Activated T-cell treated with anti-CD3 and anti-CD28 coated beads for 24 hours (primary cell): ENCODE data around the gene PHACTR1.

Experiments used
- DNase-seq: peaks from one replicate; pipeline ENCODE4 v3.0.0-alpha.2; 2020; ENCODE audit warnings: low read depth

PHACTR1 gene

DNA sequence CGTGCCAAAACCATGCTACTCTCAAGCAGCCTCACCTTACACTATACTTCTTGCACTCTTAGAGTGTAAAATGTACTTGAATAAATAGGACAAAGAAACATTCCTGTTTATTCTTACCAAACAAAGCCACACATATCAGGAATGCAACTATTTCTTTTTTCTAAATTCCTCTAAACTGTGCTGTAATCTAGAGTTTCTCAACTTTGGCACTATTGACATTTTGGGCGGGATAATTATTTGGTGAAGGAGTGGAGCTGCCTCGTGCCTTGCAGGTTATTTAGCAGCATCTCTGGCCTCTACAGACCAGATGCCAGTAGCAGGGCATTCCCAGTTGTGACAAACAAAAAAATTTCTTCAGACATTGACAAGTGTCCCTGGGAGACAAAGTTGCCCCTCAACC lies 86.9 kb downstream of the PHACTR1 start:
- no peak for DNase-seq

DNA sequence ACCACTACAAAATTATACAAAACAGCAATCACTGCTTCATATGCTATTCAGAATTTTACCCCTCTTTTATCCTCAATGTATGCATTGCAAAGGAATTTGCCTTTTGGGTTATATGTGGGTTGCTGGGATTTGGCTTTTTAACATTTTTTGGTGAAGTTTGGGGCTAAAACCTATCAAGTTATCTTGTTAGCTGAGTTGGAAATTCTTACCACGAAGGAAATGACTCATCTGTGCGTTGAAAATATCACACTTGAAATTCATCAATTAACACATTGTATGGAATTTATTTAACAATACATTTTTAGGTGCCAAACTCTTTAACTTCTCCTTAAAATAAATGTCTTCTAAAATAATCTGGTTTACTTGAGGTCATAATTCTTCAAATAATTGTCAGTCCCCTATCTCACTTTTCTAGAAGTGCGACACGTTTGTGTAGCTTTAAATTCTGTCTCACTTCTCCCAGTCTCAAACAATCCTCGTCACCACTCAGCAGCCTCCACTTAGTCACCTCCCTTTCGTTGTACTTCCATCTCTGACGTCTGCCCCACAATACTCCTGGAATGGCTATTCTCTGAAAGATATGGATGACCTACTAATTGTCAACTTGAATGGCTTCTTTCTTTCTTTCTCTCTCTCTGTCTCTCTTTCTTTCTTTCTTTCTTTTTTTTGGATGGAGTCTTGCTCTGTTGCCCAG lies 88.5 kb downstream of the PHACTR1 start:
- DNase-seq, result no peak

DNA sequence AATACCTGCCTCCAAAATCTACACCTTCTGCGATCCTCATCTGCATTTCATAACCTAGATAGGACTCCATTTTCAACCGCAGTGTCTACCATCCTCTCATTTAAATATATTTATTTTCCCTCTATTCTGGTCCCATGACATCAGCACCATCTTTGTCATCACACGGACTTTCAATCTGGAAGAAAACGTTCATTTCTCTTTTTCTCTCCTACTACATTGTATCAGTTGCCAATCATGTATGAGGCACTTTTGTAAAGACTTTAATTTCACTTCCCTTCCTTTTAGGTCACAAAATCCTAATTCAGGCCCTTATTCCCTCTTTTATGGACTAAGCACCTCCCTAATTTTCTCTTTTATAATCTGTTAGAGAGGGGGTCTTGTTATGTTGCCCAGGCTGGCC lies 89.6 kb downstream of the PHACTR1 start:
- no peak for DNase-seq

DNA sequence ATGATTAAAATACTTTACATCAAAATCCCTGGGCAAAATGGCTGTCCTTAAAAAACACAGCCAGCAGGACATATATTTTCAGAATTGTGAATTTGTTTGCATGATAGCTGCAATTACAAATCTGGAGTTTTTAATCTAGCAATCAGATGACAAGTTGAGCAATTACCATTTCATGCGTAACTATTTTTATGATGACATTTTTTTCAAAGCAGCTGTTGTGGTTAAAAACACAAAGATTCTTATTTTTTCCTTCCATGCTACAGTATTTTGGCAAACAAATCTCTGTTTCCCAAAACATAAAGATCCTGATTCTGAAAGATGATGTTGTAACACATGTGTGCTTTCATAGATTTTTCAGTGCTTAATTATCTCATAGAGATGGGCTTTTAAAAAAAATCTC lies 90.2 kb downstream of the PHACTR1 start:
- DNase-seq, result no peak

DNA sequence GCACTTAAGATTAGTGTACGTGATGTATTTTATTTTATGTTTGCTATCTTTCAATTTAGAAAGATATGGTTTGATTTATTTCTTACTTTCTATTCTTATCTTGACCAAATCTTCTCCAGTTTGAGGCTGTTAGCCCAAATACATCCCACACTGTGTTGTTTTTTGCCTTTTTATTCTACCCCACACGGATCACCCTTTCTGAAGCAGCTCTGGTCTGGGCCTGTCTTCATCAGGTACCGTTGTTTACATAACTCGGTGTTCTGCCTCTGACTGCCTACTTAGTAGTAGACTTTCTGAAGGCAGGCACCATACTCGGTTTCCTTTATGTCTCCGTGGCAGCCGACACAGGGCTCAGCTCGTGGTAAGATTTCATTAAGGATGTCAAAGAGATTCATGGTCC lies 95.0 kb downstream of the PHACTR1 start:
- DNase-seq, result no peak

DNA sequence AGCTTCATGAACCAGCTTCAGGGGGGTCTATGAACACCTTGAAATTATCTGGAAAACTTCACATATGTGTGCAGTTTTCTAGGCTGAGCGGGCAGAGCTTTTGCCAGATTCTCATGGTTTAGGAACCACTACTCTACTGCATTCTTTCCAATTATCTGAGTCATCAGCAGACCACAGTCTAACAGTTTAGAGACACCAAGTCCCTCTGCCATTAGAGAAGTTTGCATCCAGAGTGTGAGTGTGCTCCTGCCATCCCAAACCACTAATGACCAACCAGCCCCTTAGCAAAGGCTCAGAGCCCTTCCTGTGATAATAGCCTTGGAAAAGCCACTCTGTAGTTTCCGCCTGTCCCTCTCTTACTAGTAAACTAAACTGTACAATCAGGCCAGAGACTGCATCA lies 96.8 kb downstream of the PHACTR1 start:
- DNase-seq, result no peak

DNA sequence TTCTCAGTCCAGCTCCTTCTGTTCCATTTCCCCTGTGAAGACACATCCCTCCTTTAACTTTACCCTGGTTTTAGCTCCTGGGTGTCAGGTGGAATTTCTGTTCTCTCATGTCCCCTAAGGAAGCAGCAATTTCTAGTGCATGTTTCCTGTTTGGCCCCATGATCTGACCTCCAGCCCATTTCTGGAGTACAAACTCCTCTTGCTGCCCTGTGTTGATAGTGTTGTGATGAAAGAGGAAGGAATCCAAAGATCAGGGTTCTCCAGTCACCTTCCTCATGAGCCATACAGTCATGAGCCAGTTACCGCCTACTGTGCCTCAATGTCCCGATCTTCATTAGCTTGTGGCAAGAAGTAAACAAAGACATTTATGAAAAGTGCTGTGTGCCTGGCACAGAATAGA lies 97.4 kb downstream of the PHACTR1 start:
- DNase-seq, result no peak

DNA sequence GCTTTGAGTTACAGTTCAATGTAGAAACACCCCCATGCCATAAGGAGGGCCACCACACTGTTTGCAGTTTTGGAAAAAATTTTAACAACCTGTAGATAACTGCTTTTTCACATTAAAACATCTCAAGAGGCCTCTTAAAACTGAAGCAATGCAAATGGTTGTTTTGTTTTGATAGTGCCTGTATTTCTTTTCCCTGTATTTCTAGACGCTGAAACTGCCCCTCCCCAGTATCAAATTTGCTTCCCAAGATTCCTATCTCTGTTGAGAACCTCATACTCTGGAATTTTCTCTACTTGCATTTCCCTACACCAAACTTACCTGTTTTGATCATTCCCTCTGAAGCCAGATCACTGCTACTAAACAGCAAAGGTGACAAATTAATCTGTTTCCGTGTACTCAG lies 98.5 kb downstream of the PHACTR1 start:
- DNase-seq, result no peak

DNA sequence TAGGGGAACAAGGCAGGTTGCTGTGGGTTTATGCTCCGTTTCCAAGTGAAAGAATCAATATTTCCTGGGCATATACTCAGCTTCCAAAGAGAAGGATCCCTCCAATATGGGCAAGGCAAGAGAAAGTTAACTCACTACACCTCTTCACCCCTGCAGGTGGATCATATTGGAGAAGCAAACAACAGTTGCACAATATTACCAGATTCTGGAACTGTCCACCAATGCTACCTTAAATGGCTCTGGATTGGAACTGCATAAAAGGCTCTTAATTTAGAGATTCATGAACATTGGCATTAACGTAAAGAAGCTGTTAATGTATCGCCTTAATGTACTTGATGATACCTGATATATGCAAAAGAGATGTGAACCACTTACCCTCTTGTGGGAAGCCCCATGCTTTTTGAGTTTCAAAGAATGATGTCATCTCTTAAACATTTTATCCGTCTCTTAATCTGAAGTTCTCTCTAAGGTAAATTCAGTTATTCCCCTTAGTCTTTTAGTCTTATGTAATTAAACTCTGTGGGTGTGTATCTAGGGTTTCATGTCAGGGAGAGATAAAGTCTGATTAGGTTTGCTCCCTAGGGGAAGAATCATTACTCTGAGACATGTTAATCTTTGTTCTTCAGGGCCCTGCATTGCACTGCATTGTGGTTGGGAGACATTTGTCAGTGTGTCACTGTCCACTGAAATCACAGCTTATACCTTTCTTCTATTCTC lies 99.5 kb downstream of the PHACTR1 start:
- no peak for DNase-seq

DNA sequence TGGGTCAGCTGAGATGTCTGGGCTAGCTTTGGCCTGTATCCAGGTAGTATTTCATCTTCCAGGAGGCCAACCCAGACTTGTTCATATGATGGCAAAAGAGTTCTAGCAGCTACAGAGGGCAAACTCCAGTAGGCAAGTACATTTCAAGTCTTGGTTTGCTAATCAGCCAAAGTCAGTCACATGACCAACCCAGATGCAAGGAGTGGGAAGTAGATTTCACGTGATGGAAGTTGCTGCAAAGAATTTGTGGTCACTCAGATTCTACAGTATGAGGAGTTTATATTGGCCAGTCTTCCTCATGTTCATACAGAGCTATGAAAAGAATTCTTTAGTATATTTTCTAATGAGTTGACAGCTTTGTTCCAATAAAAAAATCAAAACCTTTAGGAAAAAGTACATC lies 101.8 kb downstream of the PHACTR1 start:
- no peak for DNase-seq

DNA sequence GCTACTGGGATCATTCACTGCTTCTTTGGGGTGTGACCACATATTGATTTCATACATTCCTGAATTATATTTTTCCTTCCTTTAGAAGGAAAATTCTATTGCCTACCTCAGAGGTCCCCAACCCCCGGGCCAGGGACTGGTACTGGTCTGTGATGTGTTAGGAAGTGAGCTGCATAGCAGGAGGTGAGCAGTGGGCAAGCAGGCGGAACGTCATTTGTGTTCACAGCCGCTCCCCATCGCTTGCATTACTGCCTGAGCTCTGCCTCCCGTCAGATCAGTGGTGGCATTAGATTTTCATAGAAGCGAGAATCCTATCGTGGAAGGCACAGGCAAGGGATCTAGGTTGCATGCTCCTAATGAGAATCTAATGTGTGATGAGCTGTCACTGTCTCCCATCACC lies 107.3 kb downstream of the PHACTR1 start:
- DNase-seq, result no peak

DNA sequence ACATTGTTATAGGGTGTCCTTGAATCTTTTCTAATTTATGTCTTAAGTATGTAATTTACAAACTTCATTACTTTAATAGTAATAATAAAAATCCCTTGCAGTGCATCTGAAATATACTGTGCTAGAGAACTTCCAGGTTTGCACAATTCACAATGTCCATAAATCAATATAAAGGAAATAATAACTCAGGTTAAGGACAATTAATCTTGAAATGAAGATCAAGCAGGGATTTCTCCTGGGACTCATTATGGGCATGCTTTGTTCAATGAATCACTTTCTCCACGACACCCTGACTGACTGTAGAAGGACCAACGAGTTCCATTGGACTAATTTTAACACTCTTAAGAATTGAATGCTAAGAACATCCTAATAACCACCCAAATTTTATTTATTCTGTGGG lies 110.0 kb downstream of the PHACTR1 start:
- DNase-seq, result no peak

DNA sequence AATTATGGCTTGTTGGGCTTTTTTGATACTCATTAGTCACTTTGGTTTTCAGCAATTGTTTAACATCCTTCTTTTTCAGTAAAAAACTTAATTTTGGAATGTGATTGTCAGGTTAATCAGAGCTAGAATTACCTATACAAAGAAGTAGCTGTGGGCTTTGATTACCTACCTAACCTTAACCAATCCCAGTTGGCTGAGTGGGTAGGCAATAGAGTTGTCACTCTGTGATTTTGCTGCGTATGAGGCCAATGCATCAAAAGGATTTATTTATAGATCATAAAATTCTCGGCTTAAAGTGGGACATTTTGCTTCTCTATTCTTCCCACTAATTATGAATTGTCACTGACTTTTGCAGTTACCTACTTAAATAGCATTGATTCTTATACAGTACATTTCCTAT lies 111.4 kb downstream of the PHACTR1 start:
- DNase-seq, result no peak

DNA sequence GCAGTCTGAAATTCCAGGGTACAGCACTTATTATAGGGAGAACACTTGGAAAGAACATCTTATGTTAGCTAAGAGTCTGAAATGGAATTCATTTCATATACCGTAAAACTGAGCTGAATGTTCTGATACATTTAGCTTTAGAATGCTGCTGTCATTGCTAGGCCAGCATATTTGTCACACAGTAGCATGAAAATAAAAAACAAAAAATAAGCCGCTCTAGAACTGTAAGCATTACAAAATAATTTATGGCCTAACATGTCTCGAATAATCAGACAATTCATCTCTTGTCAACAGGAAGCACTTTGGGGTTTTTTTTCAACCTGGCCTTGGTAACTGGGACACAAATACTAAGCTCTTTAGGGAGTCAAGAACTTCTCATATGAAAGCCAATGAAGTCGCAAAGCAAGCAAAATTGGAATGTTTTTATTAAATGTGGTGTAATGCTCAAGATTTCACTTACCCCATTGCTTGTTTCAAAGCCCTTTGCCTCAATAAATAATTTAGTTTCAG lies 115.7 kb downstream of the PHACTR1 start:
- no peak for DNase-seq

DNA sequence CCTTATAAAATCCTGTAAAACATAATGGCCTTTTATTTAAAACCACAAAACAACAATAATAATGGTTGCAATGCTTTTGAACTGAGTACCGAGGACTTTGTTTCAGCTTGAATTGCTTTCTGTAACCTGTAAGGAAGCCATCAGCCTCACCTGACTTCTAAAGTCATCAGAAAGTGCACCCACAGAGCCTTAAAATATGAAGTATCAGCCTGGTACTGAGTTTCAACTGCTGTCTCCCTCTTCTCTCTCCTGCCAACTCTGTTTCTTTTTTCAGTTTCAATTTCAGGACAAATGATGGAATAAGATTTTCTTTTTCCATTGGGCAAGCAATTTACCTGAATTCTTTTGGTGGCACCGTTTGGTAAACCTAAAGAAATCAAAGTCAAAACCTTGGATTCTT lies 119.4 kb downstream of the PHACTR1 start:
- DNase-seq, result no peak

DNA sequence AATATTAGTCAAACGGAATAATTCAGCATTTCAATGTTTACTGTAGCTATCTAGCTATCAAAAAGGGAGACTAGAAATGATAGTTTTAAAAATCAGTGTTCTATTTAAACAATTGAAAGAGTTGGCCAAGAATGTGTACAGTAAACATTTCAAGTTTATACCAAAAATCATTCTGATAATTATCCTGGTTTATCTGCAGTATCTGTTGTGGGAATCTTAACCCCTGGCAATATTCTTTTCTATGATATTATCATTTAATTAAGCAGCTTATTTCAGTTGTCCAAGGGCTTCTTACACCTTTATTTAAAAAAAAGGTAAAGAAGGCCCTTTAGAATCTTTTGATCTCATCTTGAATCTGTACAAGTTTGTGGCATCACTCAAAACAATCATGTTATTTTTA lies 125.1 kb downstream of the PHACTR1 start:
- no peak for DNase-seq

DNA sequence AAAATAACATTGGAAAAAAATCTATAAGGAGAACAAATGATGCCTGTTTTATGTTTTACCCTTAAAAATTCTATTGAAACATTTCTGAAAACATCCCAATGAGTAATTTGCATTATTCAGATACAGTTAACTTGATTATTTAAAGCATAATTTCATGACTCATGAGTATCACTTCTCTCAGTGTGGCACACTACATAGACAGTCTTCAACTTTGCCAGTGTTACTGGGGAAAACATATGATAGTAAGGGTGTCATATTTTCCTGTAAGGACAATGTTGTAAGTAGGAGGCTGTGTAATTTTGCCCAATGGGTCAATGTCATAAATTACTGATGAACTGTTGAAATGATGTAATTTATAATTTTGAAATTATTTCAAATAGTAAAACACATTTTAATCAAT lies 125.5 kb downstream of the PHACTR1 start:
- DNase-seq, result no peak

DNA sequence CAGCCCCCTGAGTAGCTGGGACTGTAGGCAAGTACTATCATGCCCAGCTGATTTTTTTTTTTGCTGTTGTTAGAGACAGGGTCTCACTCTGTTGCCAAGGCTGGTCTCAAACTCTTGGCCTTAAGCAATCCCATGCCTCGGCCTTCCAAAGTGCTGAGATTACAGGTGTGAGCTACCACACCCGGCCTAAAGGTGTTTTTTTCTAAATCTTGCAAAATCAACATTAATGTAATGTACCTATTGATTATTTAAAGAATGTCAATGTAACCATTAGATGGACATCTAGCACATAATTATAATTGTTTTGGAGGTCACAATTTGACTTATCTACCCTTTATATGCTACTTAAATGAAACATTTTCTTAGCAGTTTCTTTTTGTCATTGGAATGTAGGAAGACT lies 126.1 kb downstream of the PHACTR1 start:
- DNase-seq, result no peak

DNA sequence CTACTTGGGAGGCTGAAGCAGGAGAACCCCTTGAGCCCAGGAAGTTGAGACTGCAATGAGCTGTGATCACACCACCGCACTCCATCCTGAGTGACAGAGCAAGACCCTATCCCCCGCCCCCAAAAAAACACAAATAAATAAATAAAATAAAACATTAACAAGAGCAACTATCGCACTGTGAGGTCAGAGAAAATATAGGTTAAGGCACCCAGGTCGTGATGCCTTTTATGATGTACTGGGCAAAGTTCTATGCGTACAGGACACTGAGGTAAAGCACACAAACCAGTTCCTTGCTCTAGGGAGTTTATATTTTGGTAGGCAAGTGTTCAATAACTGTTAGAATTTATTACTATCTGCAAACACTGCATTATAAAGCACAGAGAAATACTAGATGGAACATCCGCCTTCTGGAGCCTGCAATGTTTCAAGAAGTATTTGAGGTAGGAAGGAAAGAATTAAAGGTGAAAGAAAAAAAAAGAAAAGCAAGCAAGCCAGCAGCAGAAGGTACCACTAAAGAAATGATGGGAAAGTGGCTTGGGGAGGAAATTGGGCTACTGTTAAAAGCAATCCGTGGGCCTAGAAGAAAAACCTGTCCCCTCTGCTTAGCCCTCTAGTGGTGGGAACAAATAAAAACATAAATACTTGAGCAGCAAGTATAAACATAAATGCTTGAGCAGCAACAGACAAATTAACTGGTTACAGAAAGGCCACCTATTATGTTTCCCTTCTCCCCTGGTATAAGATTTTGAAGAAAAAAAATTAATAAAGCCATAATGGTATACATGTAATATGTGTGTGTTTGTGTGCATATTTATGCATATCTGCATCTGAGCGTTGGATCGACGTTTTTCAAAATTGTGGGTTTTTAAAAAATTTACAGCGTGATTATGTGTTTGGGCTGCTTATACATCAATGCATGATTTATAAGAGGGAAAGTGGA lies 128.0 kb downstream of the PHACTR1 start:
- DNase-seq, result no peak

DNA sequence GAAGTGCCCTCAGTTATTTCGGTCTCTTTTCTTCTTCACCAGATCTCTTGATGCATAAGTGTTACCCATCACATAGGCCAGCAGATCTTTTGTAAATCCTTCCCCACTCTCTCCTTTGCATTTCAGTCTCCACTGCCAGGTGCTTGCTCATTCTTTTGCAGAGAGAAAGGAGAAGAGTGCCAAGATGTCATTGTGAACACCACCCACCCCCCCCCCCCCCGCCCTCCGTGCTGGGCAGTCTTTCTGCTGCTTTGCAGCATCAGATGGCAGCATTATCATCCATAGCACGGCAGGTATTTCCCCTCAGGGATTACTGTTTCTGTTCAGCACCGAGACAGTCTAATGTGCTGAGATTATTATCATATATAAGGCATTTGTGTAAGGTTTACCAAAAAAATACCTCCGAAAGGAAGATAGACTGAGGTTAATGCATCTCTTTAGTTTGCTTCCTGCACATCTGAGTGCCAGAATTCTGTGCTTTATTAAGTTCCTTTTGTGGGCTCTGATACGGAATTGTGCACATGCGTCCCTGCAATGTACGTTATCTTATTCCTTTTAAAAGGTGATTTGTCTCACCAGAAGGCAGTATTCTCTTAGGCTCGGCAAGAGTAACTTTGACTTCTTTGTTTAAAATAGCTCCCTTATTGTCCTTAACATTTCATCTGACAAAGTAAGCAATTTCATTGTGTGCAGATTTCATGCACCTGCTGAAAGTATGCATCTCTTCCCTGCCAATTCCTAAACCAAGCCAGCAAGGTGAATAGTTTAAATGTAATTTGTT lies 128.8 kb downstream of the PHACTR1 start:
- no peak for DNase-seq

DNA sequence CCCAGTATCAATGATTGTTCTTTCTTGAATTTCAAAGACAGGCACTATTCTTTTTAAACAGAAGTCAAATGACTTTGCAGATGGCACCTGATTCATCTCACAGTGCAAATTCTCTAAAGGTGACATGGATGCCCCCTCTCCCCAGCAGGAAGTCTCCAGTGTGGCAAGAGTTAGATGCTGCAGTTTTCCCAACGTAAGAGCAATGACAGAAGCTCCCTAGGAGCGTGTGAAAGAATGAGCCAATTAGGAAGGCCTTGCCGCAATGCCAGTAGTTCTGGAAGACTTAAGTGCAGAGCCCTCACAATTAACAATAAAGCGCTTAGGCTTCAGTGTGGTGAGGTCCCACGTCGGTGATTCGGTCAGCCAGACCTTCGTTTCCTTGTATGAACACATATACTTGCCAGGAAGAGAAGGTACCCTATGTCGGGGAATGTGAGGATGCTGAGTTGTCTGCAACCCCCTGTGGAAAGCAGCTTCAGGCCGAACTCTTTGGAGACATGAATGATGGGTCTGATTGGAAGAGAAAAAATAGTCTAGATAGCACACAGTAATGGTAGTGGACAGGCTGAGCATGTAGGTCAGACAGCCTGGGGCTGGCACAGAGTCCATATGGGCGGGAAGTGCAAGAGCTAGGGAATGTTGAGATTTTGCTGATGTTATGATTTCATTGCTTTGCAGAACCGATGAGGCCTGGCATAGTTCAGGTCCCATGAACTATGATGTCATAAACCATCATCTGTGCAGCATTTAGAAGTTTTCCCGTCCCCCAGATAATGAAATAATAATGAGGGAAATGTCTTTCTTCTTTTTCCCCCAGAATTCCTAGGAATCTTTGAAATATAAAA lies 132.6 kb downstream of the PHACTR1 start:
- DNase-seq, result no peak
